Spleen (tissue), 7 donors: Measurements from ENCODE around the gene POU6F2.

Experiments used
- CTCF ChIP-seq, 11 experiments: fragments of 200-600 bp in 7 of 11; fragments of 450-650 bp in 4 of 11; sonication (generic) in 4 of 11; IDR thresholded peaks in 8 of 11; conservative IDR thresholded peaks in 3 of 11; 1 replicate in 7 of 11; 2 replicates in 4 of 11; pipeline versions ENCODE4 v1.4.0 to v1.8.0; 2016 to 2021; ENCODE audit warnings: antibody characterized with exemption in 11 of 11, inconsistent platforms in 4 of 11, mild to moderate bottlenecking in 1 of 11
- POLR2A ChIP-seq, 3 donors: fragments of 450-650 bp; IDR thresholded peaks; one replicate each; pipeline ENCODE4 v1.5.1; 2017; ENCODE audit warnings: antibody characterized with exemption in 3 of 3, mild to moderate bottlenecking in 1 of 3
- POLR2AphosphoS5 ChIP-seq, 3 donors: sonication (generic); formaldehyde crosslinking; IDR thresholded peaks; one replicate each; pipeline ENCODE4 v1.5.1; 2017; ENCODE audit warnings: antibody characterized with exemption in 3 of 3
- donor health status: DM: no; HTN: no; CAD: no; lungs with moderate emphysema.
- donor health status: DM: no; HTN: no; CAD: no.
- donor health status: DM: no; HTN: no; CAD: no.

- TF ChIP-seq CTCF (IDR thresholded peaks at IDR 0.05 in 8 of 11, conservative IDR thresholded peaks at IDR 0.05 in 3 of 11) (no peak), POLR2A (IDR thresholded peaks at IDR 0.05) (no peak), POLR2AphosphoS5 (IDR thresholded peaks at IDR 0.05) (no peak)
These were observed 389.7 kb downstream of the POU6F2 start for GRCh38 chr7:39367451-39367850.
